Lower leg skin (tissue), 4 donors: Measurements from ENCODE around the gene PPP6R3. TPM values are rescaled to one million over a fixed set of nuclear protein-coding genes. Genes with fewer than 3 reads are reported as not detected.

Experiments used
- DNase-seq, 2 donors: peaks; one replicate each; pipeline ENCODE4 v3.0.0-alpha.2; 2019; ENCODE audit warnings: low spot score in 2 of 2
- H3K4me3 ChIP-seq: fragments of 200-600 bp; sonication (generic); 2 replicates; pipeline ENCODE4 v1.5.1; 2017; ENCODE audit warnings: mild to moderate bottlenecking, low read depth; ENCODE audit not compliant: poor library complexity, severe bottlenecking
- POLR2A ChIP-seq, 2 donors: fragments of 450-650 bp; IDR thresholded peaks; one replicate each; pipeline ENCODE4 v1.6.1; 2016 to 2017; ENCODE audit warnings: antibody characterized with exemption in 2 of 2, mild to moderate bottlenecking in 1 of 2, moderate library complexity in 1 of 2
- WGBS, 2 donors: methylation state at CpG; one replicate each; pipeline ENCODE4 v1.1.5; 2018; 5-methylcytosine and 5-hydroxymethylcytosine counted together
- intact Hi-C: fragments of 100-400 bp; cut with DNase I; formaldehyde crosslinking; loops from one replicate; pipeline ENCODE4 v1.15.0; 2023; ENCODE audit warnings: low total_unique reads
- total RNA-seq, 4 donors: library from RNA; depleted of rRNA; stranded (reverse); fragments of >200 nt; gene quantifications; one replicate each; pipeline ENCODE4 v1.1.0, GENCODE V29; 2016
- TF ChIP-seq, protein P1 (sequence below), 3 donors: fragments of 450-650 bp; IDR thresholded peaks; one replicate each; pipeline ENCODE4 v1.5.1; 2016; ENCODE audit warnings: antibody characterized with exemption in 3 of 3, mild to moderate bottlenecking in 3 of 3, moderate library complexity in 2 of 3

The PPP6R3 gene
- total RNA-seq, 4 donors from 2014 or later = 74.2 to 119 (median 88.6) TPM

DNA sequence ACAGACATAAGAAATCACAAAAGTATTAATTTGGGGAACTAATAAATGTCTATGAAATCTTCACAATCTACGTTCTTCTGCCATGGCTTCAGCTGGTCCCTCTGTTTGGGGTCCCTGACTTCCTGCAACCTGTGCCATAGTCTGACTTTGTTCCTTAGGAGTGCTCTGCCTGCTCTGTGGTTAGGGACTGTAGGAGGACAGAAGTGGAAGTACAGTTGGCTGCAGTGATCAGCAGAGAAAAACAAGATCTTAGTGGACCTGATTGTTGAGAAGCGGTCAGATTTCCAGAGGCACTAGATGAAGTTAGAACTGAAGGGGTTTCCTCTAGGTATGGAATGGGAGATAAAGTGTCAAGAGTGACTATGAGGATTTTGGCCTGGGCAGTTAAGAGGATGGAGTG lies 80.6 kb downstream of the PPP6R3 start:
- H3K4me3 ChIP-seq = no peak overlapping the region
- no peak for DNase-seq
- intact Hi-C loops = no loop called here
- WGBS, 2 donors = 95 to 98% methylated on average over 2 of the region's 2 CpGs
- no peak for TF ChIP-seq POLR2A (IDR thresholded peaks at IDR 0.05)
- TF ChIP-seq, protein P1, sequence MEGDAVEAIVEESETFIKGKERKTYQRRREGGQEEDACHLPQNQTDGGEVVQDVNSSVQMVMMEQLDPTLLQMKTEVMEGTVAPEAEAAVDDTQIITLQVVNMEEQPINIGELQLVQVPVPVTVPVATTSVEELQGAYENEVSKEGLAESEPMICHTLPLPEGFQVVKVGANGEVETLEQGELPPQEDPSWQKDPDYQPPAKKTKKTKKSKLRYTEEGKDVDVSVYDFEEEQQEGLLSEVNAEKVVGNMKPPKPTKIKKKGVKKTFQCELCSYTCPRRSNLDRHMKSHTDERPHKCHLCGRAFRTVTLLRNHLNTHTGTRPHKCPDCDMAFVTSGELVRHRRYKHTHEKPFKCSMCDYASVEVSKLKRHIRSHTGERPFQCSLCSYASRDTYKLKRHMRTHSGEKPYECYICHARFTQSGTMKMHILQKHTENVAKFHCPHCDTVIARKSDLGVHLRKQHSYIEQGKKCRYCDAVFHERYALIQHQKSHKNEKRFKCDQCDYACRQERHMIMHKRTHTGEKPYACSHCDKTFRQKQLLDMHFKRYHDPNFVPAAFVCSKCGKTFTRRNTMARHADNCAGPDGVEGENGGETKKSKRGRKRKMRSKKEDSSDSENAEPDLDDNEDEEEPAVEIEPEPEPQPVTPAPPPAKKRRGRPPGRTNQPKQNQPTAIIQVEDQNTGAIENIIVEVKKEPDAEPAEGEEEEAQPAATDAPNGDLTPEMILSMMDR (IDR thresholded peaks at IDR 0.05) = no peak

DNA sequence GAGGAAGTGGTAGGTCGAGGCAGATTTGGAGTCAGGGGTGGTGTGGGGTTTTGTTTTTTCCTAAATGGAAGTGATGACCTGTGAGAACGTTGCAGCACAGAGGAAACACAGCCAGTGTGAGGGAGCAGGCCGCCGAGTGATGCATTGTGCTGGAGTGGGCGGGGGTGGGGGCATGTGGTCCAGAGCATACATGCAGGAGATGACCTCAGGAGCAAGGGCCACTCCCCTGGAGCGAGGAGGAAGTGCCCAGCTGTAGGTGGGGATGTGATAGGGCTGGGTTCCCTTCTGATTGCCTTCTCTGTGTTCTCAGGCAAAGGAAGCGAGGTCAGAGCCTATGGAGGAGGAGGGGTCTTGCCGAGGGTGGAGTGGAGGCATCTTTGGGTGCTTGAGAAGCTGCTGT lies 81.4 kb downstream of the PPP6R3 start:
- TF ChIP-seq, protein P1 (IDR thresholded peaks at IDR 0.05) = no peak
- no peak for TF ChIP-seq POLR2A (IDR thresholded peaks at IDR 0.05)
- no peak overlapping the region for H3K4me3 ChIP-seq
- no peak for DNase-seq
- 76 to 85% methylated on average over 8 of the region's 8 CpGs for WGBS, 2 donors
- intact Hi-C loops = no loop called here

DNA sequence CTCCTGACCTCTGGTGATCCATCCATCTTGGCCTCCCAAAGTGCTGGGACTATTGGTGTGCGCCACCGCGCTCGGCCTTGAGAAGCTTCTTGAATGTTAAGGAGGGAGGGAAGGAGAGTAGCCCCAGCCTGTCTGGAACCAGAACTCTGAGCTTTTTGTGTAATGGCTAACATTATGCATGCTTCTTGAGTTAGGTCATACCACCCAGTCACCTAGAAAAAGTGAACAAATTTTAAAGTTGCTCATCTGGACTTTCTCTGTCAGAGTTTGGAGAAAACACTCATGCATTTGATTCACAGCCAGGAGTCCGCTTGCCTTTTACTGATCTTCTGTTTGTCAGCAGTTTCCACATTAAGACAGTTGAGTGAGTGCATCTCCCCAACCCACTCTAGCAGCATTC lies 82.1 kb downstream of the PPP6R3 start:
- TF ChIP-seq POLR2A (IDR thresholded peaks at IDR 0.05) = no peak
- TF ChIP-seq, protein P1 (IDR thresholded peaks at IDR 0.05) = no peak
- WGBS, 2 donors = 81 to 87% methylated on average over 5 of the region's 5 CpGs
- no peak overlapping the region for H3K4me3 ChIP-seq
- no peak for DNase-seq
- intact Hi-C loops = no loop called here

DNA sequence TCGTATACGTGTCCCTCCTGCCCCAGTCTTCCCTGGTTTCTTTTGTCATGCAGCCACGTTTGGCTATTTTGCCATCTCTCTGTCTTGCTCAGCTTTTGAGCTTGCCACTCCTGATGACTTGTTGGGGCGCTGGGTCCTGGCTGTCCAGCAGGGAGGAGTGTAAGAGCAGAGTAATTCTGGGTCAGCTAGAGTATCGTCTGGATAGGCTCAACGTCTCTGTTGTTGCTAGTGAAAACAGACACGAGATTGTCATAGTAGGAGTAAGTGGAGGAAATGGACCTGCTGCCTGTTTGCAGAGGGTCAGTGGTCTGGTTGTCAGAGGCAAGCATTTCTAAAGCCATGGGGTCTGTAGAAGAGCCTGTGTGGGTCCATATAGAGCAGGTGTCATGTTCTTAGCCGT lies 83.0 kb downstream of the PPP6R3 start:
- H3K4me3 ChIP-seq = no peak overlapping the region
- DNase-seq = no peak
- intact Hi-C loops = no loop called here
- WGBS, 2 donors = 88 to 91% methylated on average over 8 of the region's 8 CpGs
- TF ChIP-seq POLR2A (IDR thresholded peaks at IDR 0.05) = no peak
- TF ChIP-seq, protein P1 (IDR thresholded peaks at IDR 0.05) = no peak

GRCh38 chr11:68545347-68545746 lies 84.8 kb downstream of the PPP6R3 start:
- intact Hi-C loops = no loop called here
- no peak overlapping the region for H3K4me3 ChIP-seq
- TF ChIP-seq, protein P1 (IDR thresholded peaks at IDR 0.05) = no peak
- no peak for TF ChIP-seq POLR2A (IDR thresholded peaks at IDR 0.05)
- no peak for DNase-seq

- 74 to 81% methylated on average over 1 of the region's 1 CpG for WGBS, 2 donors
- intact Hi-C loops = no loop called here
- no peak for DNase-seq
- TF ChIP-seq POLR2A (IDR thresholded peaks at IDR 0.05) = no peak
- TF ChIP-seq, protein P1 (IDR thresholded peaks at IDR 0.05) = no peak
- no peak overlapping the region for H3K4me3 ChIP-seq
These were observed 85.2 kb downstream of the PPP6R3 start for GRCh38 chr11:68545796-68546195.
